Right kidney (tissue), 1 donor: ENCODE measurements around the gene CDC123.
A peak's percentile ranks its signal among the peaks of the same experiment; 100 is the strongest.
"Not testable (repeated sequence)": the region's sequence is repeated elsewhere in the genome, so short reads cannot be mapped to it uniquely, and the experiment has no call there.

Experiments used
- DNase-seq: peaks from one replicate; pipeline ENCODE4 v3.0.0-alpha.2; 2016

The CDC123 gene

DNA sequence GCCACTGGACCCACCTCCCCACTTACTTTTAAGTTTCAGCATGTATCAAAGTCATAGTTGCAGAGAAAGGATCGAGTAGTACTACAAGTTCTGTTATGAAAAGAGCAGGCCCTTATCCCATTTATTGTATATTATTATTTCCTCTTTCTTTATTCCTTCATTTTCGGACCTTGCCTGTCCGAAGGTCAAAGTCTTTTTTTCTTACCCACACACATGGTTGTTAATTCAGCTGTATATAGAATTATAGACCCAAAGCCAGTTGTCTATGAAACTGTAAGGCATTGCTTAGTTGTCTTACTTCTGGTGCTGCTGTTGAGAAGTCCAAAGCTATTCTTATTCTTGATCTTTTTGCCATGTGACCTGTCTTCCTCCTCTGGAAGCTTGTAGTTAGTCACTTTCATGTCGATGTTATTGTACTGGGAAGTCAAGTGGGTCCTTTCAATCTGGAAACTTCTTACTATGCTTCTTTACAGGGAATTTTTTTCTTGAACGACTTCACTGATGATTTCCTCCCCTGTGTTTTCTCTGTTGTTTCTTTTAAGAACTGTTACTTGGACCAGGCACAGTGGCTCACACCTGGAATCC is 8.6 kb upstream of the CDC123 start:
- DNase-seq = no peak

DNA sequence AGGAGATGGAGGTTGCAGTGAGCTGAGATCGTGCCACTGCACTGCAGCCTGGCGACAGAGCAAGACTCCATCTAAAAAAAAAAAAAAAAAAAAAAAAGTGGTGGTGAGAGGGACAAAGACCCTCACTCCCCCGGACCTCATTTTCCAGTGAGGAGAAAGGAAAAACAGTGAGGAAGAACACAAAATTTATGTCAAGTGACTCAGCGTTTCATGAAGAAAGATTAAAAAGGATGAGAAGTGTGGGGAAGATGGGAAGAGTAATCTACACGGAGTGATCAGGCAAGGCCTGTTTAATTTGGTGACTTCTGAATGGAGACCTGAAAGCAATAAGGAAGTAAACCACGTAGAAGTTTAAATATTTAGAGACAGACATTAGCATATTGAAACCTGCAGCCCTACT is 7.3 kb upstream of the CDC123 start:
- no peak for DNase-seq

DNA sequence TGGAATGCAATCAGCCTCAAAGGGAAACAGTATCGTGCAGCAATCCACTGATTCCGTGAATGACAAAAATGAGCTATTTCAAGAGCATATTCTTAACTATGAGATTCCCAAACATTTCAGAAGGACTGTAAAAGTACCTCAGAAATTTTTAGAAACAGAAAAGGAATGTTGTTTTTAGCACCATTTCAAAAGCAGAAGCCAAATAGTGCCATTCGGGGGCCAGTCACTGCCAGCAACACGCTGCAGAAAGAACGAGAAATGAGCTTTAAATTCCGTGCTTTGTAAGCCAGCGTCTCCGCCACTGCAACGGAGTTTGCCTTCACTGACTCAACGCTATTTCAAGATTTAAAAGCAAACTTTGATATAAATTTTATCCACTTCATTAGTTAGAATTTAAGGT is 6.6 kb upstream of the CDC123 start:
- no peak for DNase-seq

- no peak for DNase-seq
Measured at GRCh38 chr10:12191715-12192114, 4.3 kb upstream of the CDC123 start.

- no peak for DNase-seq
Measured at GRCh38 chr10:12193193-12193592, 2.8 kb upstream of the CDC123 start.

DNA sequence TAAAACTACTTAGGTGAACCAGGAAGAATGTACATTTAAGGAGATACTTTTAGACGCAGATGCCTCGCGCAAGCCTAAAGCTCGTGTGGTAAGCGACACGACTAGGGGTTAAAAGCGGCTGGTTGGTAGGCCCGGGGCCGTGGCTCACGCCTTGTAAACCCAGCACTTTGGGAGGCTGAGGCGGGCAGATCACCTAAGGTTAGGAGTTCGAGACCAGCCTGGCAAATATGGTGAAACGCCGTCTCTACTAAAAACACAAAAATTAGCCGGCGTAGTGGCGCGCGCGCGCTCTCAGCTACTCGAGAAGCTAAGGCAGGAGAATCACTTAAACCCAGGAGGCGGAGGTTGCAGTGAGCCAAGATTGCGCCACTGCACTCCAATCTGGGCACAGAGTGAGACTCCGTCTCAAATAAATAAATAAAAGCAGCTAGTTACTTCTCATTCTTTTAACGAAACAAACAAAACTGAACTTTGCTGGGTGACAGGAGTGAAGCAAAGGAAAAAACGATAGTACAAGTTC is 1.2 kb upstream of the CDC123 start:
- DNase-seq = peak; percentile 42

- DNase-seq = no peak
Measured at GRCh38 chr10:12195281-12195602, 746 bp upstream of the CDC123 start.

- no peak for DNase-seq
Measured at GRCh38 chr10:12196531-12197211, 683 bp downstream of the CDC123 start.

- no peak for DNase-seq
Measured at GRCh38 chr10:12198156-12198555, 2.2 kb downstream of the CDC123 start.

DNA sequence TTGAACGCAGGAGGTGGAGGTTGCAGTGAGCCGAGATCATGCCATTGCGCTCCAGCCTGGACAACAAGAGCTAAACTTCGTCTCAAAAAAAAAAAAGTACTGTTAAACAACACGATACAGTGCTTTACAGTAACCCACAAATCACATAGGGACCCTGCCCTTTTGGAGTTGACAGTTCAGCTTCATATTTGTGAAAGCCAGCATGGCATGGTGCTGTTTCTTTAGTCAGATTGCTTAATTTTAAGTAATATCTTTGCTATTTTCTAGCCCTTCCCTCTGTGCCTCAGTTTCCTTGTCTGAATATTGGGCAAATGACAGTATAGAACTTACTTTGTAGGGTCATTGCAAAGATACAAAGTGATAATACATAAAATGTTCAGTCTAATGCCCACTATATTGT is 4.9 kb downstream of the CDC123 start:
- DNase-seq = no peak

- no peak for DNase-seq
Measured at GRCh38 chr10:12201543-12201942, 5.6 kb downstream of the CDC123 start.

GRCh38 chr10:12202226-12202625 is 6.2 kb downstream of the CDC123 start:
- DNase-seq = no peak

GRCh38 chr10:12205082-12205481 is 9.1 kb downstream of the CDC123 start:
- no peak for DNase-seq

GRCh38 chr10:12207114-12207513 is 11.1 kb downstream of the CDC123 start:
- no peak for DNase-seq

GRCh38 chr10:12208460-12208859 is 12.5 kb downstream of the CDC123 start:
- no peak for DNase-seq

GRCh38 chr10:12212454-12212853 is 16.5 kb downstream of the CDC123 start:
- DNase-seq = no peak

GRCh38 chr10:12213621-12214020 is 17.6 kb downstream of the CDC123 start:
- DNase-seq = no peak

DNA sequence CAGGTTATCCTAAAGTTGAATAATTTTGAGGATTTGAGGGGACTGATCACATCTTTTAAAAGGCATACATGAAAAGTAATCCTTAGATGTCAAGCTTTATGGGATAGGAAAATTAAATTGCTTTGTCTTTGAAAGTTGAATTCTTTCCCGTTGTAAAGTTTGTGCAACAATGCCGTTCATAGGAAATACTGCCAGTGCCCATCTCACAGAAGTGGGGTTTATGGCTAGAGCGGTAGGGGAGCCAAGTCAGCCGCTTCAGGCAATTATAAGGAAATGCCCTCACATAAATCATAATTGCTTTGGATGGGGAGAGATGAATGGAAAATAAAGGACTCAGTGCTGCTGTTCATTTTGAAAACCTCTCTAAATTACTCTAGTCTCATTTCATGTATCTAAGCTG is 18.1 kb downstream of the CDC123 start:
- DNase-seq = no peak

DNA sequence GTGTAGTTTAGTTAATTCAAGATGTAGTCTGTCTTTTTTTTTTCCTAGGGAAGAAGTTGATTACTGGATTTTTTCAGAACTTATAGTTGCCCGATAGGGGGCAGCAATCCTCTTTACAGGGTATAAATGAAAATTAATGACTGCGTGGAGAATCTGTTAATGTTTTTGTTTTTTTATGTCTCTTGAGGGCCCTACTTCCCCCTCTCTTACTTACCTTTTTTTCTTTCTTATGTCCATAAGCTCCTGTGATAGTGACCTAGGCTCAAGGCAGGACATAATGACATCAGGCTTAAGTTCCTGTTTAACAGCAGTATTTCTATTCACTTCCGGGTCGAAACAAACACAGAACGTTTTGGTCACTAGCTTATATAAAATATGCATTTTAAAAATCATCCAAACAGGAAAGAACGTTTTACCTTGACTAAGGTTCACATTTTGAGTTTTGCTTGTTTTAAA is 18.8 kb downstream of the CDC123 start:
- DNase-seq = no peak

DNA sequence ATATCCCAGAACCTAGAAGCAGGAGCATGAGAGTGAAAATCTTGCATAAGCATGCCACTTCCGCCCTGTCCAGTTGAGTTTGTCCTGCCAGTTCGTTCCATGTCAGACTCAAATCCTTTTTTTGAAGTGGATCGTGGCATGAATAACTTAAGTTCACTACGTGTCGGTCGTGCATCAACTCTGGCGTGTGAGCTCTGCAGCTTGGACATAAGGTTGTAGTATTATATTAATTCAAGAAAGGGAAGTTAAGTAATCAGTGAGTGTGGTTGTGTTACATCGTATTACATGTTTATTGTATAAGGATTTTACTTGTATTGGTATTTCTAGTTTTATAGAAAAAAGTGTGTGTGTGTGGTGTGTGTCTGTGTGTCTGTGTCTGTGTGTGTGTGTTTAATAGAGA is 23.0 kb downstream of the CDC123 start:
- no peak for DNase-seq

GRCh38 chr10:12221323-12222298 is 25.6 kb downstream of the CDC123 start:
- no peak for DNase-seq

DNA sequence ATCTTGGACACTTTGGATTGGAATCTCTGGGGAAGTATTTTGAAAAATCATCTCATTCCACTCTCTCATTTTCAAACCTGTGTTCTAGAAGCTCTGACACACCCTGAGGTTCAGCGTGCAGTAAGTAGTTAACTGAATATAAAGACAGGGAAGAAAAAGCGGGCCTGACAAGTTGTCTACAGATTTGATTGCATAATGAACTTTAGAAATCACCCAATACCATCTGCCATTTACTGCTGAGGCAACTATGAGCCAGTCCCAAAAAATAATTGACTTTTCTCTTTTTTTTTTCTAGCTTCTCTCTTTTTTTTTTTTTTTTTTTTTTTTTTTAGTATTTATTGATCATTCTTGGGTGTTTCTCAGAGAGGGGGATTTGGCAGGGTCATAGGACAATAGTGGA is 29.5 kb downstream of the CDC123 start:
- no peak for DNase-seq

- not testable (repeated sequence) for DNase-seq
Measured at GRCh38 chr10:12226438-12226837, 30.4 kb downstream of the CDC123 start.
